ENCODE measurements around the gene PDE9A. TPM values are rescaled to one million over a fixed set of nuclear protein-coding genes. Genes with fewer than 3 reads are reported as not detected.
A peak's percentile ranks its signal among the peaks of the same experiment; 100 is the strongest.

Gene PDE9A
- total RNA-seq, 1 donor from 2014 or later, result 17.5 TPM

DNA sequence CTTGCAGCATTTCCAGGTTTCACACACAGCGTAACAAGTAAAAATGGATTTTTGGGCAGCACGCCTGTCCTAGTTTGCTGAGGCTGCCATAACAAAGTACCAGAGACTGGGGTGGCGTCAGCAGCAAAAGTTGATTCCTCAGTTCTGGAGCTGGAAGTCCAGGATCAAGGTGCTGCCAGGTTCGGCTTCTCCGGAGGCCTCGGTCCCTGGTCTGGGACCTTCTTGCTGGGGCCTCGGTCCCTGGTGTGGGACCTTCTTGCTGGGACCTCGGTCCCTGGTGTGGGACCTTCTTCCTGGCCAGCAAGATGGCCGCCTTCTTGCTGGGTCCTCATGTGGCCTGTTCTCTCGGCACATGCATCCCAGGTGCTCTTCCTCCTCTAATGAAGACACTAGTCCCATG, 104.0 kb downstream of the PDE9A start:
- peaks cover 2% of the 10 kb centered on the region for H3K4me1 Mint-ChIP-seq (ENCODE audit: low read depth)
- no peak overlapping the region for H3K4me3 Mint-ChIP-seq (ENCODE audit: low read depth)
- no peaks in the 10 kb centered on the region for H3K27me3 Mint-ChIP-seq (ENCODE audit: low read depth)
- intact Hi-C loops (cut with micrococcal nuclease), result no loop called here
- no peaks in the 10 kb centered on the region for H3K9me3 Mint-ChIP-seq
- peaks cover 3% of the 10 kb centered on the region for H3K36me3 Mint-ChIP-seq (ENCODE audit: low read depth)
- DNase-seq (ENCODE audit: low spot score), result no peak
- no peak overlapping the region for H3K27ac Mint-ChIP-seq

DNA sequence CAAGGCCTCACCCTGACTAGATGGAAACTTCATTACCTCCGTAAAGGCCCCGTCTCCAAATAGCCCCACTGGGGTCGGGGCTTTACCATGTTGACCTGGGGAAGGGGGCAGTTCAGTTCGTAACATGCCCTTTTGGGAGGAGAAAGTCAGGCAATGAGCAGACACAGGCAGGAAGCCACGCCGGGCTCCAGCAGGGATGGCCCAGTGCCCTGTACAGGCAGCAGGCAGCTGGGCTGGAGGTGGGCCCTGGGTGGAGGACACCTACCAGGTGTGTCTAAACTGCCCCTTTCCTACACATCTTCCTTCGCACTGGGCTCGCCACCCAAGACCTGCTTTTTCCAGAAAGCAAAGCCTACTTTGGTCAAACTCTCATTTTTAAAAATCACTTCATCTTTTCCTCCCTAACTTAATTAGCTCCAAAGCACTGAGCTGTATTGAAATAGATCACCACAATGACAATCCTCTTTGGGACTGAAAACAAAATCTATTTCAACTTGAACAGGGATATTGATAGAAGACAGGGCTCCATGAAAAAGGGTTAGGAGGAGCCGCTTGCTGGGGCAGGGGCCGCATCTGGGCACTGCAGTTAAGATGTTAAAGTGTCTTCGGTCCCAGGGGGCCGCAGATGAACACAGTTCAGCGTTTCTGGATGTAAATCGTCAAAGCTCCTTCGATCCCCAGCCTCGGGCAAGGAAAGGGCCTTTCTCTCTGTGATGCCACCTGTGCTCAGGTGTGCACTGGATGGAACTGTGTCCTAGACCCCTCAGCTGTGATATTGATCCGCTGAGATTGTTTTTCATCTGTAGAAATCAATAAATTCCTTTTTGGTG, 104.6 kb downstream of the PDE9A start:
- intact Hi-C loops (cut with micrococcal nuclease), result no loop called here

DNA sequence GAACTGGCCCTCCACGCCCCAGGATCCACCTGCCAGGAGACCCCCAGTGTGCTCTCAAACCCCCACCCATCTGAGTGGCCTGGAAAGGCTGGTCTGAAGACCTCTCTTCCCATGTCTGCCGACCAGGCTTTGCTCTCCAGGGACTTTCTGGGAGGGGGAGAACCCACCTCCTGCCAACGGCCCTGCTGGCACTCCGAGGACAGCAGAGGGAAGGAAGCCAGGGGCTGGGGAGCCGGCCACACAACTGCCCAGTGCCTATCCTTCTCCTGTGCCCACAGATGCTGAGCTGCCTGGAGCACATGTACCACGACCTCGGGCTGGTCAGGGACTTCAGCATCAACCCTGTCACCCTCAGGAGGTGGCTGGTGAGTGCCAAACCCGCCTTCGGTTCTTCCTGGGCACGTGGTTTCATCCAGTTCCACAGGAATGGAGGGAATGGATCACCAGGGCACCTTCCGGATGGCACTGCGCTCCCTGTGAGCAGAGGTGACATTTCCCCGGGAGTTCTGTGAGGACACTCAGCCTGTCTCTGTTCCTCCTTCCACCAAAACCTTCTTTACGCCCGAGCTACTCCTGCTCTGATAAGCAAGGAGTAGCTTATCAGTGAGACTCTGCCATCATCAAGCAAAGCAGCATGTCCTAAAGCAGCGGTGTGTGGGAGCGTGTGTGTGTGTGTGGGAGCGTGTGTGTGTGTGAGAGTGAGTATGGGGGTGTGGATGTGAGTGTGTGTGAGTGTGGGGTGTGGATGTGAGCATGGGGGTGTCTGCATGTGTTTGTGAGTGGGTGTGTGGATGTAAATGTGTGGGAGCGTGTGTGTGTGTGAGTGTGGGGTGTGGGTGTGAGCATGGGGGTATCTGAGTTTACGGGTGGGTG, 105.5 kb downstream of the PDE9A start:
- no peaks in the 10 kb centered on the region for H3K27me3 Mint-ChIP-seq (ENCODE audit: low read depth)
- intact Hi-C loops (cut with micrococcal nuclease), result no loop called here
- H3K4me3 Mint-ChIP-seq (ENCODE audit: low read depth), result no peak overlapping the region
- H3K4me1 Mint-ChIP-seq (ENCODE audit: low read depth), result peaks cover 2% of the 10 kb centered on the region
- H3K9me3 Mint-ChIP-seq, result no peaks in the 10 kb centered on the region
- H3K36me3 Mint-ChIP-seq (ENCODE audit: low read depth), result peaks cover 3% of the 10 kb centered on the region
- DNase-seq (ENCODE audit: low spot score), result no peak
- H3K27ac Mint-ChIP-seq, result peak overlapping the region; percentile 52

More for the DNA sequence above, 104.6 kb downstream of the PDE9A start:
- H3K36me3 Mint-ChIP-seq (ENCODE audit: low read depth), result peaks cover 3% of the 10 kb centered on the region
- H3K27me3 Mint-ChIP-seq (ENCODE audit: low read depth), result no peaks in the 10 kb centered on the region
- no peak for DNase-seq (ENCODE audit: low spot score)
- H3K9me3 Mint-ChIP-seq, result no peaks in the 10 kb centered on the region
- H3K4me3 Mint-ChIP-seq (ENCODE audit: low read depth), result no peak overlapping the region
- H3K27ac Mint-ChIP-seq, result no peak overlapping the region
- peaks cover 2% of the 10 kb centered on the region for H3K4me1 Mint-ChIP-seq (ENCODE audit: low read depth)

DNA sequence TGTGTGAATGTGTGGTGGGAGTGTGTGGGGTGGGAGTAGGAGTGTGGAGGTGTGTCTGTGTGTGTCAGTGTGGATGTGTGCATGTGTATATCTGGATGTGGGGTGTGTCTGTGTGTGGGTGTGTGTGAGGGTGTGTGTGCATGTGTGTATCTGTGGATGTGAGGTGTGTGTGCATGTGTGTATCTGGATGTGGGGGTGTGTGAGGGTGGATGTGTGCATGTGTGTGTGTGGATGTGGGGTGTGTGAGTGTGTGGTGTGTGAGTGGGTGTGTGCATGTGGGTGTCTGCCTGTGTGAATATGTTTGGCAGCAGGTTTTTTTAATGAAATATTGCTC, 106.1 kb downstream of the PDE9A start:
- intact Hi-C loops (cut with micrococcal nuclease), result no loop called here

DNA sequence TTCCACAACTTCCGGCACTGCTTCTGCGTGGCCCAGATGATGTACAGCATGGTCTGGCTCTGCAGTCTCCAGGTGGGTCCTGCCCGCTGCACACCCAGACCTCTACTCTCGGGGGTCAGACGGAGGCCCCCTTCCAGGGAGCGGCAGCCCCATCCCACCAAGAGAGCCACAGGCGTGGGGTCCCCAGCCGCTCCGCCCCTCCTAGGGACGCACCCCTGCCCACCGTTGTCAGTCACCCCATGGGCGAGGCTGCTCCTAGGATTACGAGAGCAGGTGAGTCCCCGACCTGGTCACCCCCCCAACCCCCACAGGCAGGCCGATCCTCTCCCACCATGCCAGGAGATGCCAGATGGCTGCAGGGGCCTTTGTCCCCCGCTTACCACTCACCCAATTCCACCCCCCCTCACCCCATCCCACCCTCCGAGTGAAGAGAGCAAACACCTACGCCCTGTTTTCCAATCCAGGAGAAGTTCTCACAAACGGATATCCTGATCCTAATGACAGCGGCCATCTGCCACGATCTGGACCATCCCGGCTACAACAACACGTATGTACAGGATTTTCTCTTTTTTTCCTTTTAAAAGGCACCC, 107.0 kb downstream of the PDE9A start:
- Mint-ChIP-seq H3K36me3 (ENCODE audit: low read depth) (peaks cover 3% of the 10 kb centered on the region), H3K4me3 (ENCODE audit: low read depth) (no peak overlapping the region), H3K27me3 (ENCODE audit: low read depth) (no peaks in the 10 kb centered on the region), H3K27ac (no peak overlapping the region), H3K9me3 (no peaks in the 10 kb centered on the region), H3K4me1 (ENCODE audit: low read depth) (peaks cover 2% of the 10 kb centered on the region)
- intact Hi-C loops (cut with micrococcal nuclease), result no loop called here
- no peak for DNase-seq (ENCODE audit: low spot score)

More for the DNA sequence above, 106.1 kb downstream of the PDE9A start:
- no peak for DNase-seq (ENCODE audit: low spot score)
- H3K27ac Mint-ChIP-seq, result no peak overlapping the region
- H3K4me3 Mint-ChIP-seq (ENCODE audit: low read depth), result no peak overlapping the region
- H3K27me3 Mint-ChIP-seq (ENCODE audit: low read depth), result no peaks in the 10 kb centered on the region
- H3K9me3 Mint-ChIP-seq, result no peaks in the 10 kb centered on the region
- peaks cover 2% of the 10 kb centered on the region for H3K4me1 Mint-ChIP-seq (ENCODE audit: low read depth)
- H3K36me3 Mint-ChIP-seq (ENCODE audit: low read depth), result peaks cover 3% of the 10 kb centered on the region

DNA sequence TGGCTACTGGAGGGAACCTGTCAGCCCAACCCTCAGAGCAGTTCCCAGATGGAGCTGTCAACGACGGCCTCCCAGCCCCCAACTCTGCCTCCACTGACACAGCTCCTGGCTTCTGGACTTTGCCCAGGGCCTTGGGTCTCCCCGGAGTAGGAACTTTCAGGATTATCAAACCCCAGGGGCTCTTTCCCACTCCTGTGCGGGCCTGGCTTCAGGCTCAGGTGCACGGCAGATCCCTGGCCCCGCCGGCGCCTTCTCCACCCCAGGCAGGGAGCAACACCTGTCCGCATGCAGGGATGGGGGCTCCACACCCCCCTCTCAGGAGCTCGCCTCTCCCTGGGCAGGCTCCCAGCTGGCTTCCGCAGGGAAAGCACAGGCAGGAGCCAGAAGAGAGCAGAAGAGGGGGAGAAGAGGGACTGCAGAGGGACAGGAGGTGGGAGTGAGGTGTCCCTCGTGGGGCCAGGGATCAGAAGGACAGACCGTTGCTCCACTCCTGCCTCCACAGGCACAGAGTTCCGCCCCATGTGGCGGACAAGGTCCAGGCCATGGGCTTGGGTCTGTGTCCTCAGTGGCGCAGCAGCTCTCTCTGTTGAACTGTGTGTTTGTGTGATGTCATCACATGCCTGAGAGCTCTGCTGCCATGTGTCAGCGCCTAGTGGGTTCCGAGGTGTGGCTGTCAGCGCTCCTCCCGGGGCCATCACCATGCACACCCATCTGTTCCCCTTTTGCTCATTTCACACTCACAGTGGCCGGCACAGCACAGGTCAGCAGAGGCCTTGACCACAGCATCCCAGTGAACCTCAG, 107.7 kb downstream of the PDE9A start:
- no peak overlapping the region for H3K27ac Mint-ChIP-seq
- intact Hi-C loops (cut with micrococcal nuclease), result no loop called here
- peaks cover 3% of the 10 kb centered on the region for H3K36me3 Mint-ChIP-seq (ENCODE audit: low read depth)
- no peak overlapping the region for H3K4me3 Mint-ChIP-seq (ENCODE audit: low read depth)
- H3K27me3 Mint-ChIP-seq (ENCODE audit: low read depth), result no peaks in the 10 kb centered on the region
- DNase-seq (ENCODE audit: low spot score), result no peak
- H3K9me3 Mint-ChIP-seq, result no peaks in the 10 kb centered on the region
- H3K4me1 Mint-ChIP-seq (ENCODE audit: low read depth), result peaks cover 2% of the 10 kb centered on the region

DNA sequence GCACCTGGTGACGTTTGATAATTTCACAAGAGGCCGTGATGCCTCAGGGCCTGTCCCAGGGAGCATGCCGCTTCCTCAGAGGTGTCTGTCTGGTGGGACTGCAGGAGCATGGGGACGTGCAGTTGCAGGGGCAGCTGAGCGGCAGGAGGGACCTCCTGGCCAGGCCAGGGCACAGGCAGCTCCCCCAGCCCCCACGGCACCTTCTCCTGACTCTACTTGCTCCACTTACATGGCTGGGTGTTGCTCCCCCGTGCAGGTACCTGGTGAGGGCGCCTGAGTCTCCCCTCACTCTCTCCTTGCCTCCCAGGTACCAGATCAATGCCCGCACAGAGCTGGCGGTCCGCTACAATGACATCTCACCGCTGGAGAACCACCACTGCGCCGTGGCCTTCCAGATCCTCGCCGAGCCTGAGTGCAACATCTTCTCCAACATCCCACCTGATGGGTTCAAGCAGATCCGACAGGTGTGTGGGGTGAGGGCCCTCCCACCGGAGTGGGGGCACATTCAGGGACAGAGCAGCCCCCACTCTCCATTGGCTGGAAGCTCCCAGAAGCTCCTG, 108.4 kb downstream of the PDE9A start:
- no peak overlapping the region for H3K4me3 Mint-ChIP-seq (ENCODE audit: low read depth)
- H3K27me3 Mint-ChIP-seq (ENCODE audit: low read depth), result no peaks in the 10 kb centered on the region
- intact Hi-C loops (cut with micrococcal nuclease), result no loop called here
- peaks cover 3% of the 10 kb centered on the region for H3K36me3 Mint-ChIP-seq (ENCODE audit: low read depth)
- no peak overlapping the region for H3K27ac Mint-ChIP-seq
- no peaks in the 10 kb centered on the region for H3K9me3 Mint-ChIP-seq
- no peak for DNase-seq (ENCODE audit: low spot score)
- H3K4me1 Mint-ChIP-seq (ENCODE audit: low read depth), result peaks cover 2% of the 10 kb centered on the region

DNA sequence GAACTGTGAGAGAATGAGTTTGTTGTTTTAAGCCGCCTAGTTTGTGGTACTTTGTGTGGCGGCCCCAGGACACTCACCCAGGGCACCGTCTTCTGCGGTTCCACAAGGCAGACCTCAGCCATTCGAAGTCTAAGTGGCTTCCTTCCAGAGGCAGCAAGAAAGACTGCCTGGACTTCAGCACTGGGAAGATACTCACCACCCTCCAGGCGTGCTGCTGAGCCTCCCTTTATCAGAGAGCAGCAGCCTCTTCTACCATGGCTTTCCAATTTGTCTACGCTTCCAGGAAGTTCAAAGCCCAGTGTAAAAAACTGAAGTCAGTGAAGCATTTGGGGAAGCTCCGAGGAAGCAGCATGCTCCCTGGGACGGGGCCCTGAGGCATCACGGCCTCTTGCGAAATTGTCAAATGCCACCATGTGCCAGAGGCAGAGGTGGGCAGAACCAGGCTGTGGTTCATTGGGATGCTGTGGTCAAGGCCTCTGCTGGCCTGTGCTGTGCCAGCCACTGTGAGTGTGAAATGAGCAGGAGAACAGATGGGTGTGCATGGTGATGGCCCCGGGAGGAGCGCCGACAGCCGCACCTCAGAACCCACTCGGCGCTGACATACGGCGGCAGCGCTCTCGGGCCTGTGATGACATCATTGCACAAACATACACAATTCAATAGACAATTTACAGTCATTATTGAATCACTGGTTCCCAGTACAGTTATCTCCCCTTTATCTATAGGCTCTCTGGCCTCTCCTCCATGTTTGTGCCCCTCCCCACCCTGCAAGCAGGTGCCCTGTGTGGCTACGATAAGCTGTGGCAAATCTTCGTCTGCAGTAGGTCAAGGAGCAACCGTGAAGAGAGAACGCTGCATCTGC, 110.4 kb downstream of the PDE9A start:
- no peak overlapping the region for H3K27ac Mint-ChIP-seq
- no peak for DNase-seq (ENCODE audit: low spot score)
- H3K27me3 Mint-ChIP-seq (ENCODE audit: low read depth), result no peaks in the 10 kb centered on the region
- no peak overlapping the region for H3K4me3 Mint-ChIP-seq (ENCODE audit: low read depth)
- no peaks in the 10 kb centered on the region for H3K9me3 Mint-ChIP-seq
- peaks cover 2% of the 10 kb centered on the region for H3K4me1 Mint-ChIP-seq (ENCODE audit: low read depth)
- peaks cover 3% of the 10 kb centered on the region for H3K36me3 Mint-ChIP-seq (ENCODE audit: low read depth)
- intact Hi-C loops (cut with micrococcal nuclease), result no loop called here

DNA sequence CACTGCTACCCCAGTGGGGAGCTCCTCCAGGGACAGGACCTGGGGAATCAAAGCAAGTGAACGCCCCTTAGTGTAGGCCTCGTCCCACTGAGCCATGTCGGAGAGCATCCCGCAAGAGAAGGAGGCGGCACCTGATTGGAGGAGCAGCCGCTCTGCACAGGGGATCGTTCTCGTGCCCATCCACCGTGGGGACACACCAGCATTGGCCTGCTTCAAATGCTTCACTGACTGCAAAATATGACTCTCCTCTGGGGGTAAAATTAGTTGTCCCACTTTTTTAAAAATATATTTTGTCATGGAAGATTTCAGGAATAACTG, 111.0 kb downstream of the PDE9A start:
- H3K27me3 Mint-ChIP-seq (ENCODE audit: low read depth), result no peaks in the 10 kb centered on the region
- no peak overlapping the region for H3K4me3 Mint-ChIP-seq (ENCODE audit: low read depth)
- H3K36me3 Mint-ChIP-seq (ENCODE audit: low read depth), result peaks cover 9% of the 10 kb centered on the region
- DNase-seq (ENCODE audit: low spot score), result no peak
- H3K27ac Mint-ChIP-seq, result no peak overlapping the region
- H3K4me1 Mint-ChIP-seq (ENCODE audit: low read depth), result no peaks in the 10 kb centered on the region
- H3K9me3 Mint-ChIP-seq, result no peaks in the 10 kb centered on the region
- intact Hi-C loops (cut with micrococcal nuclease), result no loop called here

DNA sequence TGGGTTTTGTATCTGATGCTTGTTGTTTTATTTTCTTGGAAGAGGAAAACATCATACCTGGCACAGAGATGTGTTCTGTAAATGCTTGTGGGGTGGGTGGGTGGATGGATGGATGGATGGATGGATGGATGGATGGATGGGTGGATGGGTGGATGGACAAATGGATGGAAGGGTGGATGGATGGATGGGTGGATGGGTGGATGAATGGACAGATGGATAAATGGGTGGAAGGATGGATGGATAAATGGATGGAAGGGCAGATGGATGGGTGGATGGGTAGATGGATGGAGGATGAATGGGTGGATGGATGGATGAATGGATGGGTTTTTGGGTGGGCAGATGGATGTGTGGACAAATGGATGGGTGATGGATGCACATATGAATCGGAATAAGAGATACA, 111.5 kb downstream of the PDE9A start:
- H3K36me3 Mint-ChIP-seq (ENCODE audit: low read depth), result peaks cover 10% of the 10 kb centered on the region
- no peak for DNase-seq (ENCODE audit: low spot score)
- no peaks in the 10 kb centered on the region for H3K27me3 Mint-ChIP-seq (ENCODE audit: low read depth)
- no peaks in the 10 kb centered on the region for H3K4me1 Mint-ChIP-seq (ENCODE audit: low read depth)
- H3K27ac Mint-ChIP-seq, result no peak overlapping the region
- H3K4me3 Mint-ChIP-seq (ENCODE audit: low read depth), result no peak overlapping the region
- no peaks in the 10 kb centered on the region for H3K9me3 Mint-ChIP-seq
- intact Hi-C loops (cut with micrococcal nuclease), result no loop called here

DNA sequence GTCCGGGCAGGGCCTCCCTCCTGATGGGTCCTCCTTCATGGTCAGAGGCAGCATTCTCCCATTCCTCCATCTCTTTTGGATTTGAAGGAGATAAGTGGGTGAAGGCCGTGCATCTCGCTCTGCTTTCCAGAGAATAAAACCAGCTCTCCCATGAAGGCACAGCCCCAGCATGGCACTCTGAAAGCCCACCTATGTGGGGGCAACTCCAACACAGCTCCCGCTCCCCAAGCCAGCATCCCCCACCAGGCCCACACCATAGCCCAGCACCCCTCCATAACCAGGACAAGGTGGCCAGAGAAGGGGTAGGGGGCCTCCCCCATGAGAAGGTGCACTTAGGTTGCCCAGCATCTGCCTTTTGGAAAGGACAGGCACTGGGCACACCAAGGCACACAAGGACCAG, 112.2 kb downstream of the PDE9A start:
- H3K4me1 Mint-ChIP-seq (ENCODE audit: low read depth), result no peaks in the 10 kb centered on the region
- intact Hi-C loops (cut with micrococcal nuclease), result no loop called here

More for the DNA sequence above, 112.2 kb downstream of the PDE9A start:
- Mint-ChIP-seq H3K36me3 (ENCODE audit: low read depth) (peaks cover 10% of the 10 kb centered on the region), H3K4me3 (ENCODE audit: low read depth) (no peak overlapping the region), H3K9me3 (no peaks in the 10 kb centered on the region), H3K27me3 (ENCODE audit: low read depth) (no peaks in the 10 kb centered on the region), H3K27ac (no peak overlapping the region)
- DNase-seq (ENCODE audit: low spot score), result no peak
